NB4 (cell line): ENCODE data around the gene C6orf62.

ENCODE experiments used
- MYC ChIP-seq: IDR thresholded peaks from 2 replicates; pipeline ENCODE4 v1.6.1; 2011; ENCODE audit warnings: low read depth, low read length
- POLR2A ChIP-seq: IDR thresholded peaks from 2 replicates; pipeline ENCODE4 v1.6.1; 2011; ENCODE audit warnings: mild to moderate bottlenecking; ENCODE audit not compliant: insufficient read length; ENCODE audit errors: extremely low read depth
- TF ChIP-seq, protein P1 (sequence below): IDR thresholded peaks from one replicate; pipeline ENCODE4 v1.5.1; 2012; ENCODE audit warnings: low read depth, low read length

DNA sequence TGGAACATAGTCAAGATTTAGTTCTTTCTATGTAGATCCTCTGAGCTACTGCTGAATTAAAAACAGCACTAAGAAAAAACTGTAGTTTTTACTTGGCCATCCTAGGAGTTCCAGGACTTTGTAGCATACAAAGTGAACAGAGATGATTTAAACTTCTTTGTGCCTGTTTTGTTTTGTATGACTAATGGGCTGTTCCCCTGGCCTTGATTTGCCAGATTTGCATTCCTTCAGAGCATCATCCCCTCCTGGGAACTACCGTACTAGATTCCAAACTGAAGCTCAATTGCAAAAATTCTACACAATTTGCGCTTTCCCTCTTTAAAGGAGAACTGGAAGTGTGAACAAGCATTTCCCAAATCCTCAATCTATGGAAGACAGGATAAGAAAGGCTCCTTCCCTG is 29.0 kb downstream of the C6orf62 start:
- no peak for TF ChIP-seq POLR2A
- TF ChIP-seq, protein P1, sequence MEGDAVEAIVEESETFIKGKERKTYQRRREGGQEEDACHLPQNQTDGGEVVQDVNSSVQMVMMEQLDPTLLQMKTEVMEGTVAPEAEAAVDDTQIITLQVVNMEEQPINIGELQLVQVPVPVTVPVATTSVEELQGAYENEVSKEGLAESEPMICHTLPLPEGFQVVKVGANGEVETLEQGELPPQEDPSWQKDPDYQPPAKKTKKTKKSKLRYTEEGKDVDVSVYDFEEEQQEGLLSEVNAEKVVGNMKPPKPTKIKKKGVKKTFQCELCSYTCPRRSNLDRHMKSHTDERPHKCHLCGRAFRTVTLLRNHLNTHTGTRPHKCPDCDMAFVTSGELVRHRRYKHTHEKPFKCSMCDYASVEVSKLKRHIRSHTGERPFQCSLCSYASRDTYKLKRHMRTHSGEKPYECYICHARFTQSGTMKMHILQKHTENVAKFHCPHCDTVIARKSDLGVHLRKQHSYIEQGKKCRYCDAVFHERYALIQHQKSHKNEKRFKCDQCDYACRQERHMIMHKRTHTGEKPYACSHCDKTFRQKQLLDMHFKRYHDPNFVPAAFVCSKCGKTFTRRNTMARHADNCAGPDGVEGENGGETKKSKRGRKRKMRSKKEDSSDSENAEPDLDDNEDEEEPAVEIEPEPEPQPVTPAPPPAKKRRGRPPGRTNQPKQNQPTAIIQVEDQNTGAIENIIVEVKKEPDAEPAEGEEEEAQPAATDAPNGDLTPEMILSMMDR = no peak
- no peak for TF ChIP-seq MYC
